GM21390 (cell line): ENCODE data around the gene KIF22.
"Not testable (repeated sequence)": the region's sequence is repeated elsewhere in the genome, so short reads cannot be mapped to it uniquely, and the experiment has no call there.

ENCODE experiments used
- ATAC-seq: cut with Tn5 transposase; IDR thresholded peaks from one replicate; pipeline ENCODE4 v1.9.1; 2021; ENCODE audit not compliant: unreplicated experiment

Gene KIF22

GRCh38 chr16:29813644-29814562, 23.4 kb downstream of the KIF22 start:
- ATAC-seq = no peak

- ATAC-seq = no peak
These were observed 24.0 kb downstream of the KIF22 start for GRCh38 chr16:29814592-29814991.

GRCh38 chr16:29815032-29815721, 24.6 kb downstream of the KIF22 start:
- no peak for ATAC-seq

- ATAC-seq = peak; percentile 52
These were observed 25.5 kb downstream of the KIF22 start, which contains the start of gene PAGR1 for GRCh38 chr16:29815793-29816693. TSS of gene PAGR1 (plus strand) at chr16:29816152. CDS start at chr16:29816526, 374 bp downstream.

- ATAC-seq = peak; percentile 12
These were observed 26.3 kb downstream of the KIF22 start for GRCh38 chr16:29816694-29817441.

- ATAC-seq = no peak
These were observed 27.5 kb downstream of the KIF22 start for GRCh38 chr16:29818082-29818481.

GRCh38 chr16:29819506-29819905, 29.0 kb downstream of the KIF22 start:
- no peak for ATAC-seq

- no peak for ATAC-seq
These were observed 29.7 kb downstream of the KIF22 start, which contains the start of gene MVP for GRCh38 chr16:29820271-29820701. TSS of gene MVP (plus strand) at chr16:29820462. CDS start at chr16:29830550, 10,088 bp downstream.

- ATAC-seq = peak; percentile 39
These were observed 30.4 kb downstream of the KIF22 start for GRCh38 chr16:29820730-29821642.

- no peak for ATAC-seq
These were observed 31.1 kb downstream of the KIF22 start for GRCh38 chr16:29821643-29822115.

- ATAC-seq = no peak
These were observed 34.1 kb downstream of the KIF22 start for GRCh38 chr16:29824589-29825144.

- no peak for ATAC-seq
These were observed 34.8 kb downstream of the KIF22 start for GRCh38 chr16:29825145-29826044.

- no peak for ATAC-seq
These were observed 35.8 kb downstream of the KIF22 start for GRCh38 chr16:29826342-29826695.

GRCh38 chr16:29830774-29831173, 40.2 kb downstream of the KIF22 start:
- no peak for ATAC-seq

GRCh38 chr16:29831490-29831889, 40.9 kb downstream of the KIF22 start:
- no peak for ATAC-seq

GRCh38 chr16:29833219-29833618, 42.7 kb downstream of the KIF22 start:
- not testable (repeated sequence) for ATAC-seq

- no peak for ATAC-seq
These were observed 43.5 kb downstream of the KIF22 start for GRCh38 chr16:29834079-29834478.

- ATAC-seq = no peak
These were observed 45.4 kb downstream of the KIF22 start for GRCh38 chr16:29835926-29836325.
